Stimulated activated CD4-positive, alpha-beta T cell treated with anti-CD3 and anti-CD28 coated beads, Interleukin-1b, Interleukin-23, amount 100 ng/mL, for 48 hours (primary cell): ENCODE results near the gene ANAPC7.
"Not testable (repeated sequence)": the region's sequence is repeated elsewhere in the genome, so short reads cannot be mapped to it uniquely, and the experiment has no call there.

Experiments
- DNase-seq: peaks from one replicate; pipeline ENCODE4 v3.0.0-alpha.2; 2020

The ANAPC7 gene

DNA sequence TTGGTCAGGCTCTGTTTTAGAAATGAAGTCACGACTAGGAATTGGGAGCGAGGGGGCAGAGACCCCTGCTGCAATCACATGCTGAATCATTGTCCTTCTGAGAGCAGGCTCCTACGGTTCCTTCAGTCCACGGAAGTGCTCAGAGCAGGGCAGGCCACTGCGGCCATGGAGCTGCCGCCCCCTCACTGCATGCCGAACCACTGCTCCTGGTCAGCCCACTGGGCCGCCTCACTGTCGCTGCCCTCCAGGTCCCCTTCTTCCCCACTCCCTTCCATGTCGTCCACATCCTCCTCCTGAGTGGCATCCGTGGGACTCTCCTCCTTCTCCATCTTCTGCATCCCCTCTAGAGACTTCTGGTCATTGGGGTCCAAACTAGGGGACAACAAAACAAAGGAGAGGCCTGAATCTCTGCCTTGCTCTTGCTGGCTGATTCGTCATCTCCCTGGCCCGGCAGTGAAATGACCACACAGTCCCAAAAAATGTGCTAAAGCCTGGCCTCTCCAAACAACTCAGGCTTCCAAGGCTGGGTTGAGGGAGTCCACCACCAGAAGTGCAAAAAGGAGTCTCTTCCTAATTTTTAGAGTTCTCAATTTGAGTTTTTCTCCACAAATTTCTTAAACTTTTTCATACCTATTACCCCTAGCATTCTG, 29.4 kb downstream of the ANAPC7 start:
- no peak for DNase-seq

DNA sequence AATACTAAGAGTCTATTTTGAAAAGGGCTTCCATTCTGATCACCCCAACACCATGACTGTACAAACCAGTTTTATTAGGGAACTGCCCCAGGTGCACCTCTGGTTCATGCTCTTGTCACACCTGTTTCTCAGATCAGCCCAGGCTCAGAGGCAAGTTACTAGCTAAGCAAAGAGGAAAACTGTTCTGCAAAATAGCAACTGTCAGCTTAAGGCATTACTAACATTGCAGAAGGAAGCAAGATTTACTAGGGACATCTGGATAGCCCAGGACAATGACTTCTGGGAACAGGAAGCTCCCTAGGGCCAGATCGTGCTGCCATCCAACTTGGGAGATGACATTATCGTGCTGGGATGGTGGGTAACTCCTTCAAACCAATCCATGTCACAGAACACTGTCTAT, 30.1 kb downstream of the ANAPC7 start:
- DNase-seq = no peak

DNA sequence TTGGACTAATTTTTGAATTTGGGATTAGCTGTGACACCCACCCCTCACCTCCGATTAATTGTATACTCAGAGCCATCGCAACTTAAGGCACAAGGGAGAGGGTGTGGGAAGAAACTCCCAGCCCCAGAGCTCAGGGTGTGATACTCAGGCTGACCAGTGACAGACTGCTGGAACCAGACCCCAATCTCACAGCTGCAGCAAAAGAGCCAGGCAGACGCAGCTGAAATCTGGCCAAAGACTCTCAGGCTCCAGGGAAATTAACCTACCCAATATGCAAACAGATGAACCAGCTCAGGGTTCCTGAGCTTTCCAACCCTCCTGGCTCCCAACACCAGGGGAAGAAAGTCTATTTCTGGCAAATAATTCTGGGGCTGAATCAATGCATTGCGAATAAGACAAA, 30.5 kb downstream of the ANAPC7 start:
- DNase-seq = no peak

DNA sequence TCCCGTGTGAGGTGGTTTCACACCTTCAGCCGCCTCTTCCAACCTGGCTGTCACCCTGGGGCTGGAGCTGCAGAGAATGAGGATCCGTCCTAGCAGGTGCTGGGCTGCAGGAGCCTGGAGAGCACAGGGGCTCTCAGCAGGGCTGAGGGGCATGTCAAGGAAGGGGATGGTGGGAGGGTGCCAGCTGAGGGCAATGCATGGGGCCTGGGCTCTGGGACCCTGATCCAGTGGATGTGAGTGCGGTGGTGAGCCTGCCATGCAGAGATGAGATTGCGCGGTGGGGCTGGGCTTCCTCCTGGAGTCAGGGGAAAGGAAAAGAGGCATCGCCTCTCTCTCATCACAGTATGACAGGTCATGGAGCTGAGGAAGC, 31.5 kb downstream of the ANAPC7 start:
- no peak for DNase-seq

DNA sequence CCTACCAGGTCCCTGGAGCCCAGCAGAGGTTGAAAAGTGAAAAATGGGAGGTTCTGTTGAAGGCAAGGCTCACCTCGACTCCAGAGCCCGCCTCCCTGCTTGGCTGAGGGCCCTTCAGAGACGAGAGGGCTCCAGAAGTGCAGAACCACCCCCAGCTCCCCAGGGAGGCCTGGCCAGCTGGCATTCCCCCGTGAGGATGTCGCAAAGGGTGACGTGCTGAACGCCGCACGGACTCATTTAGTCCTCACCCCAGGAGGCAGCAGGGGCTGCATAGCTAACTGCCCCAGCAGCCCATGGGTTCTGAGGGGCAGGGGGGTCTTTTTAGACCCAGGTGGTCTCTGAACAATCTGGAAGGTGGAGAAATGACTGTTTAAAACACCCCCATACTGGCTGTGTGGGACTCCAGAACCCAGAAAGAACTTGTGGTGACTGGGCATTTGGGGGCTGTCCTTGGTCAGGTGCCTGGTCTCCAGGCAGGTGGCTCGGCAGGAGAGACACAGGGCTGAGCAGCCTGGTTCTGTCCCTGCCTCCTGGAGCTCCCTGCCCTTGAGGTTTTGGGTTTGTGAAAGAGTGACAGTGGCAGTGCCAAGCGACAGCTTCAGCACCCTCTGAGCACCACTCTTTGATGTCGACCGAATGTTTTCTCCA, 32.0 kb downstream of the ANAPC7 start:
- no peak for DNase-seq

DNA sequence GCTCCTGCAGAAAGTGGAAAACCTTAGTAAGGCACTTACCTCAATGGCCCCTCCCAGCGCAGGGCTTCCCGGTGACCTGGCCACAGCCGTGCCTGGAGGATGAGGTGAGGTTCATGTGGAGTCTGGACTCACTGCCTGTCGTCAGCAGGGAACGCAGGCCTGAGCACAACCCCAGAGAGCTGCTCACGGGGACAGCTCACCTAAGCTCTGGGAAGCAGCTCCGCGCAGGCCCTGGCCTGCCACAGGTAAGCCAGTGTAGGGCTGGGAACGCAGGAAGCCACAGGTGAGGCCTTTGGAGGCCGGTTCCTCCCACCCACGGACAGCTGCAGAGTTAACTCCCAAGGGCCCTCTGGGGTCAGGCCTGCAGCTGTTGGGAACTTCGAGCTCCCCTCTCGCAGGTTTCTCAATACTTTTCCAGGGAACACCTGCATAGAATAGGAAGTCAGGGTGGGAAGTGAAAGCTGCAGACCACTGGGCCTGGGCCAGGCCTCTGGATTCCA, 32.7 kb downstream of the ANAPC7 start:
- DNase-seq = no peak

DNA sequence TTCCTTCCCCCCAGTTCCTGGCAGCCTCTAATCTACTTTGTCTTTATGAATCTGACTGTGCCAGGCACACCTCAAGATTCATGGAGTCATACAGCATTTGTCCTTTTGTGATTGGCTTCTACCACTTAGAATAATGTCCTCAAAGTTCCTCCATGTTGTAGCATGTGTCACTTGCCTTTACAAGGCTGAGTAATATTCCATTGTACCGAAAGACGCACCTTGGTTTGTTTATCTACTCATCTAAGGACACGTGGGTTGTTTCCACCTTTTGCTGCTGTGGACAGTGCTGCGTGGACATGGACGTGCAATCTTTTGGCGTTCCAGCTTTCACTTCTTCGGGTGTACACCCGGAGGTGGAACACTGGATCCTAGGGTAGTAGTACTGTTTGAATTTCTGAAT, 33.5 kb downstream of the ANAPC7 start:
- no peak for DNase-seq

DNA sequence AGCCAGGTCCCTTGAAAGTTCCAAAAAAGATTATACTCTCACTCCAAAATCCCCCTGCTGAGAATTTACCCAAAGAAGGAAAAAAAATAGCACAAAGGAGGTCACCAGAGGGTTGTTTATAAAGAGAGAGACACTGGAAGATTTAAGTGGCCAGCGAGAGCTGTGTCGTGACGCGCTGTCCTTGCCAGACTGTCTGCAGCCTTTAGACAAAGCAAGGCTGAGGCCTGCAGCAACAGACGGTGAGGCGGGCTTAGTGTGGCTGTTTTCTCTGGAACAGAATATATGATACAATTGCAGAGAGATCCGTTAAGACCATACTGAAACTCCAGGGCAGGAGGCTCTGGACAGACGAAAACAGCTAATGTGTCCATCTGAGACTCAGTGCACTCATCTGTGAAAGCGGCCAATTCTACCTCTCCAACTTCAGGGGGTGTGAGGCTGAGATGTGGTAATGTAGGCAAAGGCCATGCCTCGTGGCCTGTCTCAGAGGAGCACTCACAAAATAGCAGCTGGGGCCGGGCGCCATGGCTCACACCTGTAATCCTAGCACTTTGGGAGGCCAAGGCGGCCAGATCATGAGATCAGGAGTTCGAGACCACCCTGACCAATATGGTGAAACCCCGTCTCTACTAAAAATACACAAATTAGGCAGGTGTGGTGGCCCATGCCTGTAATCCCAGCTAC, 36.2 kb downstream of the ANAPC7 start:
- DNase-seq = no peak

DNA sequence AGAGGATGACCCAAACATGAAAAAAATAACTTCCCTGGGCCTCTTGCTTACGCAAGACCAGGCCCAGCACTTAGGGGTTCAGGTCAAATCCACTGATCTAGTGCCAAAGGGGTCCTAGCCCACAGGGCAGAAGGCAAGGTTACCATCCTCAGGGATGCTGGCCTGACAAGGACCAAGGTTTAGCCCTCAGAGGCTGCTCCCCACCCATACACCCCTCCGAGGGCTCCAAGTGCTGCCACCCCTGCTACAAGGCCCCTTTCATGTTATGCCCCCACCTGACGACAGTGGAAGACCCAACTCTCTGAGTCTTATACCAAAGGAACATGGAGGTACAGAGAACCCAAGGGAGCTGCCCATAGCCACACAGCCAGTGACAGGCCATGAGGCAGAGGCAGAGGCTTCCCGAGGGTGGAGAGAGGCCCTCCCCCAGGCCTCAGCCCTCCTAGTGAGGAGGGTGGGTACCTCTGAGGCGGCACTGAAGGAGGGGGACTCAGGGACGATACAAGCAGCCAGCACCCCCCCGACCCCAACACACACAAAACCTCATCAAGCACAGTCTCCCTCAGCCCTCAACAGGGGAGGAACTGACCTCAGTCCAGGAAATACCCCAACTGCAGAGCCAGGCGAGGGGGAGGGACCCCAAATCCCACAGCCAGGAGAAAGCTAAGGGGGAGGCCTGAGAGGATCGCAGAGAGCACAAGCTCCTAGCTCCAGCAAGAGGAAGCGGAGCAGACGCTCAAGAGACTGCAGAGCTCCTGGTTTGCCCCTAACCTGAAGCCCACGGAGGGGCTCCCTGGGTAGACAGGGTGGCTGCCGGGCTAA, 37.0 kb downstream of the ANAPC7 start:
- DNase-seq = no peak

DNA sequence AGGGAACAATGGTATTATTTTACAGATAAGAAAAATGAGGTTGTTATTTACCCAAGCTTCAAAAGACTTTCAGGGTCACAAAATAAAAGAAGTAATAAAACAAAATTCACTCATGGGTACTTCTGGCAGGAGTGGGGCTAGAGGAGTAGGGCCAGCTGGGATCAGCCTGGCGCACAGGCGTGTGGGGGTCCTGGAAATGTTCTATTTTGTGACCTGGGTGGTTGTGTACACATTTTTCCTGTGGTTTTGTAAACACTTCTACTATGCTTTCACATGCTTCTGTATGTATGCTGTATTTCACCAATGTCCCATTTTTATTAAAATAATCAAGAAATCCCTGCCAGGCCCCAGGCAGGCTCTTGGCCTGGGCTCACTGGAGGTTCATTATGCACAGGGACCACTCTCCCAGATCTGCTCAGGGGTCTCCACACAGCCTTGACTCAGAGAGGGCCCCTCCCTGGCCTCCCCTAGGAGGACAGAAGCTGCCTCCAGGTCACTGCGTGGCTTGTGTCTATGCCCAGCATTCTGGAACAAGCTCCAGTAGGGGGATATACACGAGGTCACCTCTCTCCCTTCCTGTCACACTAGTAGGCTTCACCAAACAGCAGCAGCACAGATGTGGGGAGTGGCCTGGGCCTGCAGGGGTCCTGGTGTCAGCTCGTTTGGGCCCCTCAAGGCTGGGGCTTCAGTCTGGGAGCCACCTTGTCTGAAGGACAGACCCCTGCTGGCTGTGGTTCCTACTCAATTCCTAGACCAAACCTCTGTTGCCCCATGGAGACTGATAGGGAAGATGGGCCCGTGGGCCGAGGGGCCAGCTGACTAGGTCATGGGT, 37.8 kb downstream of the ANAPC7 start:
- no peak for DNase-seq

DNA sequence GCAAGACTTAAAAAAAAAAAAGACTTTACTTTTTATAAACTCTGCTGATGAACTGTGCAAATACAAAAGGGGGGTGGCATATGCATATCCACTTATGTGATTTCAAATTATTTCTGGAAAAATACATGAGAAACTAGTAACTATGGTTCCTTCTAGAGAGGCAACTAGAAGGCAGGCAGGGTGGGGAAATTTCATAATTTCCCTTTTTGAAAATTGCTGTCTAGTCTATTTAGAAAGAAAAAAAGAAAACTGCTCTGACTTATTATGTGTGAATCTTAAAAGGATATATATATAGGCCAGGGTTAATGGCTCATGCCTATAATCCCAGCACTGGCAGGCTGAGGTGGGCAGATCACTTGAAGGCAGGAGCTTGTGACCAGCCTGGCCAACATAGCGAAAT, 42.3 kb downstream of the ANAPC7 start:
- no peak for DNase-seq

DNA sequence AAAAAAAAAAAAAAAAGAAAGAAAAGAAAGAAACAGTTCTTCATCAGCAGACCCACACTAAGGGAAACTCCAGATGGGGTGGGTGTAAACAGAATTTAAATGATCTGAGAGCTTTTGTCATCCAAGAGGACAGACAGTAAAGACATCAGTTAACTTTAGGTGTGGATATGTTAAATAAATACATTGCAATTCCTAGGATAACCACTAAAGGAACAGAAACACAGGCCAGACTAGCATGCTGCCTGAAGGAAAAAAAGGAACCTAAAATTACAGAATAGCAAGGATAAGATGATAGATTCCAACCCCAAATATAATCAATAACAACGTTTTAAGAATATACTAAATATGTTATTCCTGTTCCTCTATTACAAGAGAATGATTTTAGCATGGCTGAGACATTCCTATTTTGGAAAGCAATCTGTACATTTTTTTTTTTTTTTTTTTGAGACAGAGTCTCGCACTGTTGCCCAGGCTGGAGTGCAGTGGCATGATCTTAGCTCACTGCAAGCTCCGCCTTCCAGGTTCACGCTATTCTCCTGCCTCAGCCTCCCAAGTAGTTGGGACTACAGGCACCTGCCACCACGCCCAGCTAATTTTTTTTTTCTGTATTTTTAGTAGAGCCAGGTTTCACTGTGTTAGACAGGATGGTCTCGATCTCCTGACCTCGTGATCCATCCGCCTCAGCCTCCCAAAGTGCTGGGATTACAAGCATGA, 45.0 kb downstream of the ANAPC7 start:
- DNase-seq = not testable (repeated sequence)

DNA sequence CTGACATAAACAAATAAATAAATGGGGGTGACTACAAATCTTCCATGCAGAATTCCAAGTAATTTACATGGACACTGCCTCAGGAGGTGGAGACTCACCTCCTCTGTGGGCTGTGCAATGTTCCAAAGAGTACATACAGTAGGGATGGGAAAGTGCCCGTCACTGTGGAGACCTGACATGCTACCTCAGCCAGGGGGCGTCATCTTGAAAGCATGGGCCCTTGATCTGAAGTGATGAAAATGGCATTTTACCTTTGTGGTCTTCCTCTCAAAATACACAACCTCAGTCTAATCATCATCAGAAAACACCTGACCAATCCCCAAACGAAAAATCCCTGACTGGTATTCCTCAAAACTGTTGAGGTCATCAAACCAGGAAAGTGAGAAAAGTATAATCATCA, 48.4 kb downstream of the ANAPC7 start:
- no peak for DNase-seq

DNA sequence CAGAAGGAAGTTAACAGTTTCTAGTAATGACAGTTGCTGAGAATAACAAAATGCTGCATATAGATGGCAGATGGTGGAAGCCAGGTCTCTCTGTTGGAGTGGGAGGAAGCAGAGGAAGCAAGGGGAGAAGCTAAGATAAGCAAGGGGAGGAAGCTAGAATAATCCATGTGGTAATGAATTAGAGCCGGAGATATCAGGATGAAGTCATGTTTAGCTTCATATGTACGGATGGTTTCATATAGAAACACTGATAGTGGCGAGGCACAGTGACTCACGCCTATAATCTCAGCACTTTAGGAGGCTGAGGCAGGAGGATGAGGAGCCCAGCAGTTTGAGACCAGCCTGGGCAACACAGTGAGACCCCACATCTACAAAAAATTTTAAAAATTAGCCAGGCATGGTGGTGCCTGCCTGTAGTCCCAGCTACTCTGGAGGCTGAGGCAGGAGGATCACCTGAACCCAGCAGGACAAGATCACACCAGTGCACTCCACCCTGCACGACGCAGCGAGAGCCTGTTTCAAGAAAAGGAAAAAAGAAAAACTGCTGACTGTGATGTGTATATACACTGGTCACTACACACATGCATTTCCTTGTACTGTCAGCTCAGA, 49.2 kb downstream of the ANAPC7 start:
- DNase-seq = no peak

DNA sequence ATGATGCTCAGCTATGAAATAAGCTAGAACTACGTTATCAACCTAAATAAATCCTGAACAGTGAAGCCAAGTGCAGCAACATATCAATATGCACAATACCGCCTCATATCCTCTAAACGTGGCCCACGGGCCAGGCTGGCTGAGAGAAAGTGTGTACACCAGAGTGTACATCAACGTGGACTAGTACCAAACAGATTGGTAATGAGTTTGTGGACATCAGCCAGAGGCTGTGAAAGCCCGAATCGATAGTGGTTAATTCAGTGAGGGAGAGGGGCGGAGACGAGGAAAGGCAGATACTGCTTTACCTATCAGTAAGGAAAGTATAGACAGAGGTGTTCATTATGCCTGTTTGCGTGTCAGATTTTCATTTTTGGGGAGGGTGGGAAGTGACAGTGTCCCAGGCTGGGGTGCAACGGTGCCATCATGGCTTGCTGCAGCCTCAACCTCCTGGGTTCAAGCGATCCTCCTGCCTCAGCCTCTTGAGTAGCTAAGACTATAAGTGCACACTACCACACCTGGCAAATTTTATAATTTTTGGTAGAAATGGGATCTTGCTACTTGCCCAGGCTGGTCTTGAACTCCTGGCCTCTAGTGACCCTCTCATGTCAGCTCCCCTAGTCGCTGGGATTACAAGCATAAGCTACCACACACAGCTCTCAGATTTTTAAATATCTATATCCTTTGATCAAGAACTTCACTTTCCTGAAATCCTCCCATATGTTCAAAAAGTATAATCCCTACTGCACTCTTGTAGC, 50.1 kb downstream of the ANAPC7 start:
- no peak for DNase-seq

DNA sequence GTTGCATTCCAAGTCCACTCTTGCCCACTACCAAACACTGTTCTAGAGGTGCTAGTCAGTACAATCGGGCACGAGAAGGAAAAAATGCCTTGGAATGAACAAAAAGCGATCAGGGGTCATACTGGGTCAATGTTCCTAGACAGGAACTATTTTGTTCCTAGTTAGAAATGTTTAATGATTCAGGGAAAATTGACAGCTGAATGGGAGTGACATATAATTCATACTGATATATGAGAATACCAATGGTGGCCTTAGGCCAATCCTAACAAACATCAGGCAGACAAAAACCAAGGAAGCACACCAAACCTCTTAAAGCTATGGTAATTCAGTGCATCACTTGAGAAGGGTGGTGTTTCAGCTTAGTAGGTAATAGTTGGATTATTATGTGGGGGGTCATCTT, 51.1 kb downstream of the ANAPC7 start:
- no peak for DNase-seq

DNA sequence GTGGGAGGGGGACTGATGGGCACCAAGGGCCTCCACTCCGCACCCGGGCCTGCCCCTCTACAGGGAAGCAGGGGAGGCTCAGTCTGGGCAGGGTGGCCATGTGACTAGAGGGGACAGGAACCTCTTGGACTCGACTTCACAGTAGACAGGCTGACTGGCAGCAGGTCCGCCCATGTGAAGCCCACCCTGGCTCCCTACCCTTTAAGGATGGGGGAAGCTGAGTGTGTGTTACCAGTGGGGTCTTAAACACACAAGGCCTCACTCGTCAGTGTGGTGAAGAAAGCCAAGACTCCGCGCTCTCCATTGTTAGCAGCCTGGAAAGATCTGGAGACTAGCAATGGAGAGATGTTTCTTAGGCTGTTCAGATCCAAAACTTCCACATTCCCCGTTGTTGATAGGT, 52.4 kb downstream of the ANAPC7 start:
- no peak for DNase-seq

DNA sequence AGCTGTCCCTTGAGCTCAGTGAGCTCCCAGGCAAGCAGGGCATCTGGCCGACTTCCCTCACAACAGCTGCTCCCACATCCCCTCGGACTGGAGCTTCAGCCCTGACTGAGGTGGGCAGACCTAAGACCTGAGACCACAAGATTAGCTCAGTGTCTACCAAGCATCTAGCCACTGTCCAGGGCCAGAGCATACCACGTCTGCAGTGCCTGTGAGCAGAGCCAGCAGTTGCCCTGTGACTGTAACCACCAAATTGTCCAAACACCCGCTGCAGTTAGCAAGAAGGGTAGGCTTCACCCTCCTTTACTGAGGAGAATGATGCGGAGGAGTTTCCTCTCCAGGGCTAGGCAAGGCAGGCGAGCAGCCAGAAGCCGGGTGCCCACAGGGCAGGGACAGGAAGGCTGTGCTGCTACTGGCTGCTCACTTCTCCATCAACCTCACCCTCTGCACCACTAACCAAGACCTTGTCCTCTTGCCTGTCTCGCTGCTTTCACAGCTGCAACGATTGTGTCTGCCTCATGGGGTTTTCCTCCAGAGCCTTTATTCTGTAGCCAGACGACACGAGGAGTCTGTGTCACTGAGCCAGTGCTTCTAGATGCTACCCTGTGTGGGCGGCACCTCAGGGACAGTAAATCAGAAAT, 53.9 kb downstream of the ANAPC7 start:
- peak; percentile 60 for DNase-seq

DNA sequence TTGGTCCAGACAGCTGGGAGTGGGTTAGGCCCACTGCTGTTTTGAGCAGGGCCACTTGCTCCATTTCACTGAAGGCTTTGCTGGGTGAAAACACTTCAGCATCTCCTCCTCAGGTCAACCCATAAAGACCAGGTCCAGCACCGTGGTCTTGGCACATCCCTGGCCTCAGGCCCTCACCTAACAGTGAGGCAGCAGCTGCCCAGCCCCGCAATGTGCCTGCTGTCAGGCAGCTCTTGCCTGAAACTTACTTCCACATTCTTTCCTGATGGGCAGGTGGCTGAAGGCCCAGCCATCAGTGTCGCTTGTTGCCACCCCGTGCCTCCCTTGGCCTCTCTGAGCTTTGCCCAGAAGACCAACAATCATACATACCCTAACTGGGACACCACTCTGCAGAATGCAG, 54.4 kb downstream of the ANAPC7 start:
- DNase-seq = no peak

DNA sequence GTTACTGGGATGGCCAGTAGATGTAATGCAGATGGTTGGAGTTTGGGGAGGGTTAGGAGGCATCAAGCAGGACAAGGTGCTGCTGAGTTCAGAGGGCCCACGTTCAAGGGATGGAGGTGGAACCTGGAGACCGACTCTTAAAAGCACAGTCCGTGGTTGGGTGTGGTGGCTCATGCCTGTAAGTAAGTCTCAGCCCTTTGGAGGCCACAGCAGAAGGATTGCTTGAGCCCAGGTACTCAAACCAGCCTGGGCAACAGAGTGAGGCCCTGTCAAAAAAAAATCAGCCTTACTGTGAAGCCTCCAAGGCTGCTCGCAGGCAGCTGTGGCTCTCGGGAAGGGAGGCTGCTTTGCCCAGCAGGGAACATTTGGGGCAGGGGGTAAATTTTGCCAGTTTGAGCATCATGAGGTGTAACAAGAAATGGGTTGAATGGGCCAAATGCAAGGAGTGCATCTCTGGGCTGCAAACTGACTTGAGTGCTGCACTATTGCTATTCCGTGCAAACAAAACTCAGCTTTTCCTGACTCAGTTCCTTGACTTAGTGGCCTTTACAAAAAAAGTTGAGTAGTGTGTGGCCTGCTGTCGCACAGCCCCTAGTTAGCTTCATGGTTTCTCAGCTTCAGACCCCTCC, 55.0 kb downstream of the ANAPC7 start:
- no peak for DNase-seq
